Measurements from ENCODE around the gene PRDX3. TPM values are rescaled to one million over a fixed set of nuclear protein-coding genes. Genes with fewer than 3 reads are reported as not detected.

PRDX3 gene
- total RNA-seq, 3 donors from 2014 or later, result 155 to 182 (median 167) TPM

DNA sequence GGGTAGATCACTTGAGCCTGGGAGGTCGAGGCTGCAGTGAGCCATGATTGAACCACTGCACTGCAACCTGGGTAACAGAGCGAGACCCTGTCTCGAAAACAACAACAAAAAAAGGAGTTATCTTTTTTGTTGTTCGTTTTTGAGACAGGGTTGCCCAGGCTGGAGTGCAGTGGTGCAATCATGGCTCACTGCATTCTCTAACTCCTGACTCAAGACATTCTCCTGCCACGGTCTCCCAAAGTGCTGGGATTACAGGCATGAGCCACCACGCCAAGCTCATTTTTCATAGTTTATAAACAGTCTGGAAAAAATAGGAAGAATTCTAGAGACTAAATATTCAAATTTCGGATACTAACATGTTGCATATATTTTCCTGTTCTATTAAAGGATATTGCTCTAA is 42.5 kb downstream of the PRDX3 start:
- peaks cover 21% of the 10 kb centered on the region for H3K36me3 Mint-ChIP-seq (ENCODE audit: insufficient read depth)
- peaks cover 32% of the 10 kb centered on the region for H3K4me1 Mint-ChIP-seq (ENCODE audit: low read depth)
- DNase-seq (no peak), ATAC-seq (no peak)
- no peak overlapping the region for H3K4me3 Mint-ChIP-seq
- no peaks in the 10 kb centered on the region for H3K9me3 Mint-ChIP-seq
- no peaks in the 10 kb centered on the region for H3K27me3 Mint-ChIP-seq (ENCODE audit: low read depth)

DNA sequence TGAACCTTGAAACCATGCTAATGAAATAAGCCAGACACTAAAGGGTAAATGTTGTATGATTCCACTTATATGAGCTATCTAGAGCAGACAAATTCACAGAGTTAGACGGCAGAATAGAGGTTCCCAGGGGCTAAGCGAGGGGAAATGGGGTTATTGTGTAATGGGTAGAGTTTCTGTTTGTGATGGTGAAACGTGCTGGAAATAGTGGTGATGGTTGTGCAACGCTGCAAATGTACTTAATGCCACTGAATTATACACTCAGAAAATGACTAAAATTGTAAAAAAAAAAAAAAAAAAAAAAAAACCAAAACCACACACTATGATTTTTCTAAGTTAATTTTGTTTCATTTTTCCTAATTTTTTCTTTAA is 43.1 kb downstream of the PRDX3 start:
- DNase-seq (no peak), ATAC-seq (no peak)
- Mint-ChIP-seq H3K36me3 (ENCODE audit: insufficient read depth) (peaks cover 26% of the 10 kb centered on the region), H3K4me1 (ENCODE audit: low read depth) (peaks cover 38% of the 10 kb centered on the region), H3K4me3 (no peak overlapping the region), H3K9me3 (no peaks in the 10 kb centered on the region), H3K27me3 (ENCODE audit: low read depth) (no peaks in the 10 kb centered on the region)

DNA sequence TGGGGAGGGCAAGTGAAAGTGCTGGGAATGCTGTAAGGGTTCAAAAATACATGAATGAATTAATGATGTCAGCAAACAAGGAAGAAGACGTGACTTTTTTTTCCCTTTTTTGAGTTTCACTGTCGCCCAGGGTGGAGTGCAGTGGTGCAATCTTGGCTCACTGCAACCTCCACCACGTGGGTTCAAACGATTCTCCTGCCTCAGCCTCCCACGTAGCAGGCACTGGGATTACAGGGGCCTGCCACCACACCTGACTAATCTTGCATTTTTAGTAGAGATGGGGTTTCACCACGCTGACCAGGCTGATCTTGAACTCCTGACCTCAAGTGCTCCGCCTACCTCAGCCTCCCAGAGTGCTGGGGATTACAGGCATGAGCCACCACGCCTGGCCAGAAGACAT is 44.7 kb downstream of the PRDX3 start:
- DNase-seq (no peak), ATAC-seq (no peak)
- Mint-ChIP-seq H3K4me1 (ENCODE audit: low read depth) (peaks cover 45% of the 10 kb centered on the region), H3K4me3 (no peak overlapping the region), H3K36me3 (ENCODE audit: insufficient read depth) (peaks cover 33% of the 10 kb centered on the region), H3K9me3 (no peaks in the 10 kb centered on the region), H3K27me3 (ENCODE audit: low read depth) (no peaks in the 10 kb centered on the region)

DNA sequence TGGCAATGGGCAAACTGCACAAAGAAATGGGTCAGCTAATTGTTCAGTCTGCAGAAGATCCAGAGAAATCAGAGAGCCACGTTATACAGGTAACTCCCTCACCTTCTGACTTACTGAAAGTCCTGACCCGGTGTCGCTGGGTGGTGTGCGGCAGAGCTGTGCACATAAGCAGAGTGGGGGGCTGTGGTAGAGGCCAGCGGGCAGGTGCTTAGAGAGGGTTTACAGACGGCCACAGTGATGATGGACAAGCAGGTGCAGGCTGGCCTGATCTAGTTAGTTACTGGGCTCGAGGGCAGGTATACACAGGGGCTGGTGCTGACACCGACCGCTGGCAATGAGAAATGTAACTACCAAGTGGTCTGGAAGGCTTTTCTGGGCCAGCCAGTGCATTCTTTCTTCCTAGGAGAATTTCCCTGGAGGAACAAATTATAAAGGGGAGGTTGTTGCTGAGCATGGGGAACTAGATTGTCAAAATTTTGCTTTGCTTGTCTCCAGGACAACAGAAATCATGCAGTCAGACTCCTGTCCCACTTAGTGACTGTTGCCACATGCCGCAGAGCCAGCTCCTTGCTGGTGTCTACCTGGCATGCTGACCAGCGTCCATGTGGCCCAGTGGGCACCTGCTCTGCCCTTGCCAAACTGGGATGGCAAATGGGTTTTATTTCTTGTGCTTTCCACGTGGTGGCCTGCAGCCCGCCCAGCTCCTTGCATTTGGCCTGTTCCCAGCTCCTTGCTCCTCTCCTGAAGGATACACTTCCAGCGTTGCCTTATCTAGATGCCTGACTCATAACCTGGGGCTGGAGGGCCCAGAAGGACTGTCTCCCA is 45.9 kb downstream of the PRDX3 start:
- no peaks in the 10 kb centered on the region for H3K9me3 Mint-ChIP-seq
- ATAC-seq (no peak), DNase-seq (no peak)
- H3K36me3 Mint-ChIP-seq (ENCODE audit: insufficient read depth), result peaks cover 35% of the 10 kb centered on the region
- peaks cover 45% of the 10 kb centered on the region for H3K4me1 Mint-ChIP-seq (ENCODE audit: low read depth)
- peak overlapping the region; percentile 81 for H3K4me3 Mint-ChIP-seq
- H3K27me3 Mint-ChIP-seq (ENCODE audit: low read depth), result no peaks in the 10 kb centered on the region

DNA sequence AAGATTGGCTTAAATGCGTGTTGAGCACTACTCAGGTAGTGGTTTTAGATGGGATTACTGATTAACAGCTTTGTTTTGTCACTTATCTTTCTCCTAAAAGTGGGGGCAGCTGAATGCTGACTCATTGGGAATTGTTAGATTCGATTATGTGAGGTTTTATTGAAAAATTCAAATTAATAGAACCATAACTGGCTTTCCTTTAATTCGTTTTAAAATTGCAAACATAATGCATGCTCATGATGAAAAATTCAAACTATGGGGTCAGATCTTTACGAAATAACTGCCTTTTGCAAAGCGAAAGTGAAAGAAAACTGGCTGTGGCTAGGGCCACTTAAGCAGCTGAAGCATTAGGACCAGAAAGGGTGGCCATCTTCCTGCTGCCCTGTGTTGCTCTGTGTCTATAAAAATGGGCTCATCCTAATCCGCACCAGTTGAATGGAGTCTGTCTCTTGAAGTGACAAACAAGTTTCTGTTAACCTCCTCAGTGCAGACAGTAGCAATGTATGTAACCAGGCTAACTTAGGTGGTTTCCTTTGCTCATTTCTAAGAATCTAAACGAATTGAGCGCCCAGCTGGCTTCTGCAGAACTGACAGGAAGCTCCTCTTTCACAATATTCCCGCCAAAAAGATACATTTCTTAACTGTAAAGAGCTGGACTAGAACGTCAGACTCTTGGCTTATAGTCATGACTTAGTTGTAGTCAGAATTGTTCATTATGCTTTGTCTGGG is 46.9 kb downstream of the PRDX3 start:
- Mint-ChIP-seq H3K4me3 (peak overlapping the region; percentile 81), H3K4me1 (ENCODE audit: low read depth) (peaks cover 45% of the 10 kb centered on the region), H3K9me3 (no peaks in the 10 kb centered on the region), H3K36me3 (ENCODE audit: insufficient read depth) (peaks cover 35% of the 10 kb centered on the region), H3K27me3 (ENCODE audit: low read depth) (no peaks in the 10 kb centered on the region)
- DNase-seq, result peak; percentile 28
- peak; percentile 89 to 94 for ATAC-seq

DNA sequence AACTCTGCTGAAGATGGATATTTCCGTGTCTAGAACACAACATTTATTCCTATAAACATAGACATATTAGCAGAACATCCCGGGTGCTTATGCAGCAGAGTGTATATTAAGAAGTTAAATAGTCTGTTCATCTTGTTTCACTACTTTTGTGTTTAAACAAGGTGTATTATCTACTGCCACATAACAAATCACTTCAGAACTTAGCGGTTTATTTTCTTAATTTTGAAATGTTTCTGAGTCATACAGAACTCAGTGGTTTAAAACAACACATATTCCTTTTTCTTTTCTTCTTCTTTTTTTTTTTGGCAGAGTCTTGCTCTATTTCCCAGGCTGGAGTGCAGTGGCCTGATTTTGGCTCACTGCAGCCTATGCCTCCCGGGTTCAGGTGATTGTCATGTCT is 48.9 kb downstream of the PRDX3 start:
- ATAC-seq (no peak), DNase-seq (no peak)
- H3K36me3 Mint-ChIP-seq (ENCODE audit: insufficient read depth), result peaks cover 39% of the 10 kb centered on the region
- no peaks in the 10 kb centered on the region for H3K9me3 Mint-ChIP-seq
- H3K4me3 Mint-ChIP-seq, result no peak overlapping the region
- no peaks in the 10 kb centered on the region for H3K27me3 Mint-ChIP-seq (ENCODE audit: low read depth)
- H3K4me1 Mint-ChIP-seq (ENCODE audit: low read depth), result peaks cover 39% of the 10 kb centered on the region

DNA sequence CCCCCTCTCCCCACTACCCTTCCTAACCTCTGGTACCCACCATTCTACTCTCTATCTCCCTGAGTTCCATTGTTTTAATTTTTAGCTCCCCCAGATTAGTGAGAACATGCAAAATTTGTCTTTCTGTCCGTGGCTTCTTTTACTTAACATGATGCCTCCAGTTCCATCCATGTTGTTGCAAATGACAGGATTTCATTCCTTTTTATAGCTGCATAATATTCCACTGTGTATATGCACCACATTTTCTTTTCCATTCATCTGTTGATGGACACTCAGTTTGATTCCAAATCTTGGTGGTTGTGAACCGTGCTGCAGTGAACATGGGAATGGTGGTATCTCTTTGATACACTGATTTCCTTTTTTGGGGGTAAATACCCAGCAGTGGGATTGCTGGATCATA is 52.7 kb downstream of the PRDX3 start:
- Mint-ChIP-seq H3K9me3 (no peaks in the 10 kb centered on the region), H3K27me3 (ENCODE audit: low read depth) (no peaks in the 10 kb centered on the region), H3K36me3 (ENCODE audit: insufficient read depth) (peaks cover 39% of the 10 kb centered on the region), H3K4me3 (no peak overlapping the region), H3K4me1 (ENCODE audit: low read depth) (peaks cover 13% of the 10 kb centered on the region)
- no peak for ATAC-seq
- no peak for DNase-seq

DNA sequence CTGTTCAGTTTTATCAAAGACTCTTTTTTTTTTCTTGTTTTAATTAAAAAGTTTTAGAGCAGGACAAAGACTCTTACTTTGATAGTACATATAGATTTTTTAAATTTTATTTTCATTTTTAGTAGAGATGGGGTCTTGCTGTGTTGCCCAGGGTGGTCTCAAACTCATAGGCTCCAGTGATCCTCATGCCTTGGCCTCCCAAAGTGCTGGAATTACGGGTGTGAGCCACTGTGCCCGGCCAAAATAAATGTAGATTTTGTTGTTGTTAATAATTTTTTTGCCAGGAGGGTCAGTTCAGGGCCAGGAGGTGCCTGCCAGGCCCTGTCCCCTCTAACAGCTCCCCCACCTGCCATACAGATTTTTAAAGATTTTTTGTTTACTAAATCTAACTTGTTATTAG is 57.7 kb downstream of the PRDX3 start:
- DNase-seq, result no peak
- no peaks in the 10 kb centered on the region for H3K27me3 Mint-ChIP-seq (ENCODE audit: low read depth)
- ATAC-seq, result no peak
- no peaks in the 10 kb centered on the region for H3K9me3 Mint-ChIP-seq
- H3K4me3 Mint-ChIP-seq, result no peak overlapping the region
- H3K4me1 Mint-ChIP-seq (ENCODE audit: low read depth), result peaks cover 5% of the 10 kb centered on the region
- peaks cover 22% of the 10 kb centered on the region for H3K36me3 Mint-ChIP-seq (ENCODE audit: insufficient read depth)

DNA sequence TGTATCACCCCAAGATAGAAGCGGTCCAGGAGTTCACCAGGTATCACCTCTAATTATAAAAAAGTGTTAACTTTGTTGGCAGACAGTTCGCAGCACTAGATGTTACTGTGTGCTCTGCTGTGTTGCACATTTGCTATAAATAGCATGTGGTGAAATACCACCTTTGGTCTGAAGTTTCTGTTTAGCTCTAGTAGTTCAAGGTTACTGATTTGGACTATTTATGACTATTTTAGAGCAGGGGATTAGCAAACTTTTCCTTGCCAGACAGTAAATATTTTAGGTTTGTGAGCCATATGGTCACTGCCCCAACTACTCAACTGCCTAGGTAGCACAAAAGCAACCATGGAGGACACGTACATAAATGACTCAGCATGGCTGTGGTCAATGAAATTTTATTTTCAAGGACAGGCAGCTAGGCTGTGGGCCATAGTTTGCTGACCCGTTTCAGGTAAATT is 58.2 kb downstream of the PRDX3 start:
- peaks cover 5% of the 10 kb centered on the region for H3K4me1 Mint-ChIP-seq (ENCODE audit: low read depth)
- H3K4me3 Mint-ChIP-seq, result no peak overlapping the region
- H3K36me3 Mint-ChIP-seq (ENCODE audit: insufficient read depth), result peaks cover 20% of the 10 kb centered on the region
- no peaks in the 10 kb centered on the region for H3K27me3 Mint-ChIP-seq (ENCODE audit: low read depth)
- DNase-seq, result no peak
- H3K9me3 Mint-ChIP-seq, result no peaks in the 10 kb centered on the region
- peak in 1 of 2 donors; percentile 63 for ATAC-seq

DNA sequence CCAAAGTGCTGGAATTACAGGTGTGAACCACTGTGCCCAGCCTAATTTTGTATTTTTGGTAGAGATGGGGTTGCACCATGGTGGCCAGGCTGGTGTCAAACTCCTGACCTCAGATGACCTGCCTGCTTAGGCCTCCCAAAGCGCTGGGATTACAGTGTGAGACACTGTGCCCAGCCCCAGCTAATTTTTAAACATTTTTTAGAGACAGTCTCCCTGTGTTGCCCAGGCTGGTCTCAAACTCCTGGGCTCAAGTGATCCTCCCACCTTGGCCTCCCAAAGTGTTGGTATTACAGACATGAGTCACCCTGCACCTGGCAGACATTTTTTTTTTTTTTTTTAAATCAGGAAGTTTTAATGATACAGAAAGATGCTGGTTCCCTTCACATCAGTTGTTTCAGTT is 59.2 kb downstream of the PRDX3 start:
- Mint-ChIP-seq H3K36me3 (ENCODE audit: insufficient read depth) (peaks cover 21% of the 10 kb centered on the region), H3K9me3 (no peaks in the 10 kb centered on the region), H3K27me3 (ENCODE audit: low read depth) (no peaks in the 10 kb centered on the region), H3K4me3 (no peak overlapping the region), H3K4me1 (ENCODE audit: low read depth) (peaks cover 6% of the 10 kb centered on the region)
- DNase-seq, result no peak
- no peak for ATAC-seq

DNA sequence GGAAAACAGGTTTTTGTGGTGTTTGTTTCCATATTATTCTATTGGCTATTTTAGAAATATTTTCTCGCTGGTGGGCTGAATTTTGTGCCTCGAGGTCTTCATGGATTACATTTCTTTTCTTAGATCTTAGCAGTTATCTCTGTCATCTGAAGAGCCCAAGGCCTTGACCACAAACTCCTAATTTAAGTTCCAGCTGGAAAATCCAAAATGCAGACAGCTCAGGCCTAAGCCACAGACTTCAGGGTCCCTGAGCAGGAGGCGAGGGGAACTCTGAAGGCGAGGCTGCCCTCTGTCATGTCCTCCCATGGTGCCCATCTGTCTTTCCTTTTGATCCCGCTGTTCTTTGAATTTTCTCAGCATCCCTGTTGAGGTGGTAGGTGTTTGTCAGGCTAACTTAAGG is 60.4 kb downstream of the PRDX3 start:
- no peak for DNase-seq
- peaks cover 10% of the 10 kb centered on the region for H3K4me1 Mint-ChIP-seq (ENCODE audit: low read depth)
- H3K27me3 Mint-ChIP-seq (ENCODE audit: low read depth), result no peaks in the 10 kb centered on the region
- no peaks in the 10 kb centered on the region for H3K9me3 Mint-ChIP-seq
- no peak for ATAC-seq
- no peak overlapping the region for H3K4me3 Mint-ChIP-seq
- peaks cover 24% of the 10 kb centered on the region for H3K36me3 Mint-ChIP-seq (ENCODE audit: insufficient read depth)

Other genes with a start within 250 kb of the PRDX3 start
- gene NANOS1, start 149.1 kb downstream of the PRDX3 start, total RNA-seq, result under 1 TPM; 0.08 to 0.15 (median 0.11) TPM
- gene EIF3A, start 98.0 kb downstream of the PRDX3 start, total RNA-seq, result 100 to 1,000 TPM; 188 to 194 (median 194) TPM
- gene DENND10, start 74.7 kb downstream of the PRDX3 start, total RNA-seq, result 10 to 100 TPM; 12.7 to 15.3 (median 13.8) TPM
- gene SFXN4, start 13.1 kb downstream of the PRDX3 start, total RNA-seq, result 10 to 100 TPM; 65.3 to 90.1 (median 72.8) TPM
- gene GRK5, start 28.8 kb upstream of the PRDX3 start, total RNA-seq, result 10 to 100 TPM; 14.0 to 15.6 (median 15.3) TPM